Glutamatergic neuron (in vitro differentiated cells): ENCODE data around the gene PTPRM. TPM values are rescaled to one million over a fixed set of nuclear protein-coding genes. Genes with fewer than 3 reads are reported as not detected.

Experiments
- DNase-seq: peaks from one replicate; pipeline ENCODE4 v3.0.0; 2022
- H3K27ac Mint-ChIP-seq: one replicate; pipeline ENCODE4 v1.8.0; 2020; ENCODE audit warnings: mild to moderate bottlenecking, mixed read lengths, inconsistent platforms; ENCODE audit not compliant: unreplicated experiment
- H3K27me3 Mint-ChIP-seq: one replicate; pipeline ENCODE4 v1.8.0; 2020; ENCODE audit warnings: mild to moderate bottlenecking, moderate library complexity, mixed read lengths, inconsistent platforms; ENCODE audit not compliant: unreplicated experiment
- H3K36me3 Mint-ChIP-seq: one replicate; pipeline ENCODE4 v1.8.0; 2020; ENCODE audit warnings: mild to moderate bottlenecking, mixed read lengths, inconsistent platforms; ENCODE audit not compliant: unreplicated experiment
- H3K4me1 Mint-ChIP-seq: one replicate; pipeline ENCODE4 v1.8.0; 2020; ENCODE audit warnings: mild to moderate bottlenecking, low read depth, mixed read lengths, inconsistent platforms; ENCODE audit not compliant: unreplicated experiment
- H3K4me3 Mint-ChIP-seq: one replicate; pipeline ENCODE4 v1.8.0; 2020; ENCODE audit warnings: mild to moderate bottlenecking, mixed read lengths, inconsistent platforms; ENCODE audit not compliant: unreplicated experiment
- H3K9me3 Mint-ChIP-seq: one replicate; pipeline ENCODE4 v1.8.0; 2020; ENCODE audit warnings: mild to moderate bottlenecking, moderate library complexity, mixed read lengths, inconsistent platforms; ENCODE audit not compliant: unreplicated experiment
- CTCF ChIP-seq: fragments of 200-600 bp; sonication (generic); IDR thresholded peaks from one replicate; pipeline ENCODE4 v1.5.0; 2021; ENCODE audit not compliant: partially characterized antibody, unreplicated experiment
- total RNA-seq: library from RNA; stranded (reverse); fragmentation: NEBNext Ultra II Directional; extraction: Animal tissue kit (Norgen Biotek cat#: 25700); gene quantifications from one replicate; pipeline ENCODE4 v1.2.1, GENCODE V29; 2021; ENCODE audit not compliant: unreplicated experiment

The PTPRM gene
- total RNA-seq, 1 donor from 2014 or later, result 23.9 TPM

GRCh38 chr18:7924616-7925015 lies 357.5 kb downstream of the PTPRM start:
- DNase-seq, result no peak
- Mint-ChIP-seq H3K27ac (peak overlapping the region; percentile 36), H3K9me3 (no peaks in the 10 kb centered on the region), H3K36me3 (peaks cover 5% of the 10 kb centered on the region), H3K4me3 (peak overlapping the region; percentile 35), H3K27me3 (no peaks in the 10 kb centered on the region), H3K4me1 (peaks cover 13% of the 10 kb centered on the region)
- no peak for TF ChIP-seq CTCF

GRCh38 chr18:7926526-7926925 lies 359.4 kb downstream of the PTPRM start:
- H3K4me1 Mint-ChIP-seq, result peaks cover 13% of the 10 kb centered on the region
- DNase-seq, result no peak
- no peak overlapping the region for H3K4me3 Mint-ChIP-seq
- TF ChIP-seq CTCF, result peak; percentile 21
- H3K36me3 Mint-ChIP-seq, result peaks cover 5% of the 10 kb centered on the region
- H3K27ac Mint-ChIP-seq, result no peak overlapping the region
- no peaks in the 10 kb centered on the region for H3K9me3 Mint-ChIP-seq
- H3K27me3 Mint-ChIP-seq, result no peaks in the 10 kb centered on the region

- TF ChIP-seq CTCF, result no peak
- no peak for DNase-seq
- H3K4me1 Mint-ChIP-seq, result peaks cover 13% of the 10 kb centered on the region
- no peak overlapping the region for H3K4me3 Mint-ChIP-seq
- no peaks in the 10 kb centered on the region for H3K36me3 Mint-ChIP-seq
- H3K27me3 Mint-ChIP-seq, result no peaks in the 10 kb centered on the region
- H3K27ac Mint-ChIP-seq, result no peak overlapping the region
- H3K9me3 Mint-ChIP-seq, result no peaks in the 10 kb centered on the region
Observed at GRCh38 chr18:7927119-7927518, 360.0 kb downstream of the PTPRM start.

GRCh38 chr18:7931763-7932162 lies 364.6 kb downstream of the PTPRM start:
- no peak for DNase-seq
- TF ChIP-seq CTCF, result no peak
- Mint-ChIP-seq H3K27me3 (no peaks in the 10 kb centered on the region), H3K4me1 (no peaks in the 10 kb centered on the region), H3K4me3 (no peak overlapping the region), H3K36me3 (no peaks in the 10 kb centered on the region), H3K27ac (no peak overlapping the region), H3K9me3 (no peaks in the 10 kb centered on the region)

- Mint-ChIP-seq H3K36me3 (no peaks in the 10 kb centered on the region), H3K4me3 (no peak overlapping the region), H3K4me1 (no peaks in the 10 kb centered on the region), H3K27ac (no peak overlapping the region), H3K27me3 (no peaks in the 10 kb centered on the region), H3K9me3 (peaks cover 1% of the 10 kb centered on the region)
- TF ChIP-seq CTCF, result no peak
- no peak for DNase-seq
Observed at GRCh38 chr18:7937268-7937667, 370.2 kb downstream of the PTPRM start.
